Activated naive CD4-positive, alpha-beta T cell treated with anti-CD3 and anti-CD28 coated beads, Interleukin-2, amount 50 U/mL, for 16 hours (primary cell): ENCODE measurements around the gene ABI1.

Experiments used
- DNase-seq: peaks from one replicate; pipeline ENCODE4 v3.0.0-alpha.2; 2020

ABI1 gene

GRCh38 chr10:26755443-26755903 is 105.3 kb downstream of the ABI1 start:
- DNase-seq: no peak

- no peak for DNase-seq
Measured at GRCh38 chr10:26746061-26746460, 114.7 kb downstream of the ABI1 start.

GRCh38 chr10:26743841-26744240 is 116.9 kb downstream of the ABI1 start:
- no peak for DNase-seq

GRCh38 chr10:26743091-26743490 is 117.7 kb downstream of the ABI1 start:
- DNase-seq: no peak

- DNase-seq: no peak
Measured at GRCh38 chr10:26741368-26741767, 119.4 kb downstream of the ABI1 start.

- DNase-seq: no peak
Measured at GRCh38 chr10:26739071-26739631, 121.6 kb downstream of the ABI1 start.

- no peak for DNase-seq
Measured at GRCh38 chr10:26738301-26738911, 122.4 kb downstream of the ABI1 start.

GRCh38 chr10:26737730-26738129 is 123.0 kb downstream of the ABI1 start:
- no peak for DNase-seq

GRCh38 chr10:26735435-26735834 is 125.3 kb downstream of the ABI1 start:
- DNase-seq: no peak

GRCh38 chr10:26733750-26734568 is 126.8 kb downstream of the ABI1 start:
- DNase-seq: no peak

GRCh38 chr10:26730552-26730951 is 130.2 kb downstream of the ABI1 start:
- no peak for DNase-seq

GRCh38 chr10:26729395-26729794 is 131.4 kb downstream of the ABI1 start:
- no peak for DNase-seq

- no peak for DNase-seq
Measured at GRCh38 chr10:26728957-26729356, 131.8 kb downstream of the ABI1 start.

- no peak for DNase-seq
Measured at GRCh38 chr10:26727005-26727404, 133.8 kb downstream of the ABI1 start.

GRCh38 chr10:26725837-26726727 is 134.7 kb downstream of the ABI1 start:
- DNase-seq: peak; percentile 39

GRCh38 chr10:26723016-26723415 is 137.7 kb downstream of the ABI1 start:
- DNase-seq: no peak

GRCh38 chr10:26721561-26721960 is 139.2 kb downstream of the ABI1 start:
- no peak for DNase-seq

GRCh38 chr10:26717476-26717875 is 143.3 kb downstream of the ABI1 start:
- DNase-seq: no peak

- DNase-seq: no peak
Measured at GRCh38 chr10:26715137-26715487, 145.6 kb downstream of the ABI1 start.

GRCh38 chr10:26714415-26715136 is 146.2 kb downstream of the ABI1 start:
- DNase-seq: no peak

GRCh38 chr10:26711324-26711723 is 149.4 kb downstream of the ABI1 start:
- DNase-seq: no peak

- no peak for DNase-seq
Measured at GRCh38 chr10:26706936-26707335, 153.8 kb downstream of the ABI1 start.
